Tibial nerve (tissue), 4 donors: Measurements from ENCODE around the gene FAM107A. TPM values are rescaled to one million over a fixed set of nuclear protein-coding genes. Genes with fewer than 3 reads are reported as not detected.

Experiments used
- DNase-seq, 2 donors: peaks; one replicate each; pipeline ENCODE4 v3.0.0-alpha.2; 2019; ENCODE audit warnings: low spot score in 2 of 2
- H3K27ac ChIP-seq, 4 donors: fragments of 200-600 bp; sonication (generic) in 3 of 4; one replicate each; pipeline ENCODE4 v1.5.1; 2017 to 2019; ENCODE audit warnings: mild to moderate bottlenecking in 1 of 4
- H3K27me3 ChIP-seq, 2 donors: fragments of 200-600 bp; sonication (generic) in 1 of 2; one replicate each; pipeline versions ENCODE4 v1.5.1 to v1.6.0; 2017 to 2019
- H3K36me3 ChIP-seq, 3 donors: fragments of 200-600 bp; sonication (generic); one replicate each; pipeline ENCODE4 v1.5.1; 2018 to 2019
- H3K4me1 ChIP-seq, 4 donors: fragments of 200-600 bp; sonication (generic) in 3 of 4; one replicate each; pipeline ENCODE4 v1.5.1; 2017 to 2019
- H3K4me3 ChIP-seq, 4 donors: fragments of 200-600 bp; sonication (generic) in 3 of 4; one replicate each; pipeline ENCODE4 v1.5.1; 2017 to 2019; ENCODE audit warnings: mild to moderate bottlenecking in 1 of 4, moderate library complexity in 1 of 4
- H3K9me3 ChIP-seq, 4 donors: fragments of 200-600 bp; sonication (generic) in 3 of 4; one replicate each; pipeline ENCODE4 v1.5.1; 2017 to 2019
- CTCF ChIP-seq, 5 experiments: fragments of 200-600 bp in 3 of 5; fragments of 450-650 bp in 2 of 5; sonication (generic) in 3 of 5; IDR thresholded peaks; one replicate each; pipeline ENCODE4 v1.5.1; 2016 to 2019; ENCODE audit warnings: antibody characterized with exemption in 5 of 5, mild to moderate bottlenecking in 3 of 5, moderate library complexity in 2 of 5
- EP300 ChIP-seq, 2 donors: sonication (generic); formaldehyde crosslinking; IDR thresholded peaks; one replicate each; pipeline ENCODE4 v1.6.1; 2017; ENCODE audit warnings: antibody characterized with exemption in 2 of 2, mild to moderate bottlenecking in 1 of 2
- POLR2A ChIP-seq, 2 donors: fragments of 450-650 bp; IDR thresholded peaks; one replicate each; pipeline ENCODE4 v1.6.1; 2017; ENCODE audit warnings: antibody characterized with exemption in 2 of 2, mild to moderate bottlenecking in 2 of 2, moderate library complexity in 2 of 2
- WGBS, 2 donors: methylation state at CpG; one replicate each; pipeline ENCODE4 v1.1.5; 2018; 5-methylcytosine and 5-hydroxymethylcytosine counted together
- total RNA-seq, 4 donors: library from RNA; depleted of rRNA; stranded (reverse); fragments of >200 nt; gene quantifications; one replicate each; pipeline ENCODE4 v1.1.0, GENCODE V29; 2016

Gene FAM107A
- total RNA-seq, 4 donors from 2014 or later: 147 to 305 (median 227) TPM

DNA sequence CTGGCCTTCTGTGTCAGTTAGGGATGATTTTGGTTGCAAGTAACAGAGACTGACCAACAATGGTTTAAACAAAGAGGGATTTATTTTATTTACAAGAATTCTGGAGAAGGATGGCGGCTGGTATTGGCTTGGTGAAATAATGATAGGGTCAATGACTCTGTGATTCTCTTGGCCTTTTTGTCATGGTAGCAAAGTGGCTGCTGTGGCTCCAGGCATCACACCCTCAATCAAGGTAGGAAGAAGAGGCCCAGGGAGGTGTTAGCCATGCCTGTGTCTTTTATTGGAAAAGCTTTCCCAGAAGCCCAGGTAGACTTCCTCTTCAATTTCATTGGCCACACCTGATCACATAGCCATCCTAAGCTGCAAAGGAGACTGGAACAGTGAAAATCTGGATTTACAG is 13.1 kb downstream of the FAM107A start:
- no peaks in the 10 kb centered on the region for H3K9me3 ChIP-seq
- peaks cover 0 to 15% (median 0%) of the 10 kb centered on the region in 4 donors for H3K4me1 ChIP-seq
- no peaks in the 10 kb centered on the region for H3K27me3 ChIP-seq
- TF ChIP-seq CTCF (IDR thresholded peaks at IDR 0.05): no peak
- no peak for TF ChIP-seq EP300 (IDR thresholded peaks at IDR 0.05)
- no peak for TF ChIP-seq POLR2A (IDR thresholded peaks at IDR 0.05)
- no peak overlapping the region for H3K27ac ChIP-seq
- peaks cover 0 to 34% (median 0%) of the 10 kb centered on the region in 3 donors for H3K36me3 ChIP-seq
- DNase-seq: no peak
- no peak overlapping the region for H3K4me3 ChIP-seq
- 82 to 87% methylated on average over 1 of the region's 1 CpG for WGBS, 2 donors

DNA sequence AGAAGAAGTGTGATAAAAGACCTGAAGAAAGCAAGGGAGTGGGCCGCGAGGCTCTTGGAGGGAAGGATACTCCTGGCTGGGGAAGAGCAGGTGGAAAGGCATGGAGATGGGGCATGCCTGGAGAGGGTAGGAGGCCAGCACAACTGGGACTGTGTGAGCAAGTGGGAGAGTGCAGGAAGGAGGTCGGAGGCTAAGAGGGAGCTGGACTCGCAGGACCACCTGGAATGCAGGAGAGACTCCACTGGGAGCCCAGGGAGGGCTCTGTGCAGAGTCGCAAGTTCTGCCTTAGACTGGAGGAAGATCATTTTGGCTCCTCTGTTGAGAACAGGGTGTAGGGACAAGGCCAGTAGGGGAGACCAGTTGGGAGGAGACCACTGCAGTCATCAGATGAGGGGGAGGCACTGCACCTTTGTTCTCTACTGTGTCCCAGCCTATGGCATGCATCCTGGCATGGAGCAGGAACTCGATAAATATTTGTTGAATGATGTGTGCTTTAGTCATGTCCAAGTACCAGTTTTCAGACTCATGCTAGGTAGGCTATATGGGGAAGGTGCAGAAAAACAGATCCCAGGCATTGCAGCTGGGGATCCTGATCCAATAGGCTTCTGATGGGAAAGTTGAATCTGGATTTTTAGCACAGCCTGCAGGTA is 13.7 kb downstream of the FAM107A start:
- Histone ChIP-seq H3K27ac (no peak overlapping the region), H3K4me3 (no peak overlapping the region), H3K4me1 (peaks cover 0 to 9% (median 0%) of the 10 kb centered on the region in 4 donors), H3K27me3 (no peaks in the 10 kb centered on the region), H3K36me3 (peaks cover 0 to 34% (median 0%) of the 10 kb centered on the region in 3 donors), H3K9me3 (no peaks in the 10 kb centered on the region)
- 84 to 85% methylated on average over 6 of the region's 6 CpGs for WGBS, 2 donors
- no peak for TF ChIP-seq EP300 (IDR thresholded peaks at IDR 0.05)
- no peak for TF ChIP-seq POLR2A (IDR thresholded peaks at IDR 0.05)
- no peak for TF ChIP-seq CTCF (IDR thresholded peaks at IDR 0.05)
- DNase-seq: no peak

DNA sequence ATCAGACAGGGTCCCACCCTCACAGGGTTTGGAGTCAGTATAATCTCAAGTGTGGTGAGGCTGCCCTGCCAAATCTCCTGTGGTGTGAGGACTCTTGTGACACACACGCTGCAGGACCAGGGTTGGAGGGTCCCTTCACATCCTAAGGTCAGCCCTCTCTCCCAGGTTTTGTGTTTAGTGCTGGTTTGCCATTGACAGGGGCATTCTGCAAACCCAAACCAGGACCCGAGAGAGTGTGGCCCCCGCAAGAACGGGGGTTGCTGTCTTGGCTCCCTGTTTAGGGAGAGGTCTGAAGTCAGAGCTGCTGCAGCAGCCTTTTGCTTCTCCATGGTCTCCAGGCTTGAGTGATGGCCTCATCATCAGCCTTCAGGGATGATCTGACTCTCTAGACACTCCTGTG is 14.7 kb downstream of the FAM107A start:
- DNase-seq: no peak
- H3K4me1 ChIP-seq: peaks cover 0 to 7% (median 0%) of the 10 kb centered on the region in 4 donors
- 89 to 100% methylated on average over 4 of the region's 4 CpGs for WGBS, 2 donors
- H3K27ac ChIP-seq: no peak overlapping the region
- TF ChIP-seq POLR2A (IDR thresholded peaks at IDR 0.05) (no peak), CTCF (IDR thresholded peaks at IDR 0.05) (no peak)
- no peaks in the 10 kb centered on the region for H3K27me3 ChIP-seq
- H3K4me3 ChIP-seq: no peak overlapping the region
- H3K36me3 ChIP-seq: peaks cover 0 to 34% (median 0%) of the 10 kb centered on the region in 3 donors
- no peaks in the 10 kb centered on the region for H3K9me3 ChIP-seq

GRCh38 chr3:58560771-58561311 is 16.4 kb downstream of the FAM107A start:
- peaks cover 0 to 20% (median 0%) of the 10 kb centered on the region in 3 donors for H3K36me3 ChIP-seq
- no peak overlapping the region for H3K4me3 ChIP-seq
- no peak overlapping the region for H3K27ac ChIP-seq
- 50 to 53% methylated on average over 12 of the region's 12 CpGs for WGBS, 2 donors
- no peaks in the 10 kb centered on the region for H3K9me3 ChIP-seq
- no peak for DNase-seq
- H3K4me1 ChIP-seq: peaks cover 0 to 17% (median 0%) of the 10 kb centered on the region in 4 donors
- H3K27me3 ChIP-seq: no peaks in the 10 kb centered on the region
- no peak for TF ChIP-seq POLR2A (IDR thresholded peaks at IDR 0.05)
- TF ChIP-seq EP300 (IDR thresholded peaks at IDR 0.05): no peak
- TF ChIP-seq CTCF (IDR thresholded peaks at IDR 0.05): peak in 1 of 5 experiments; percentile 21

- TF ChIP-seq POLR2A (IDR thresholded peaks at IDR 0.05): no peak
- no peak for TF ChIP-seq CTCF (IDR thresholded peaks at IDR 0.05)
- TF ChIP-seq EP300 (IDR thresholded peaks at IDR 0.05): no peak
- 83 to 89% methylated on average over 5 of the region's 5 CpGs for WGBS, 2 donors
- Histone ChIP-seq H3K36me3 (peaks cover 0 to 14% (median 0%) of the 10 kb centered on the region in 3 donors), H3K4me3 (no peak overlapping the region), H3K27ac (no peak overlapping the region), H3K9me3 (no peaks in the 10 kb centered on the region), H3K27me3 (no peaks in the 10 kb centered on the region), H3K4me1 (peaks cover 0 to 17% (median 0%) of the 10 kb centered on the region in 4 donors)
- DNase-seq: no peak
These were observed 17.6 kb downstream of the FAM107A start for GRCh38 chr3:58559586-58559985.
